Endothelial cell of umbilical vein (primary cell): ENCODE data around the gene SLCO4C1. TPM values are rescaled to one million over a fixed set of nuclear protein-coding genes. Genes with fewer than 3 reads are reported as not detected.

Experiments used
- BruUV-seq: library from RNA; stranded (reverse); fragments of 400-500 nt; replicated peaks from 2 replicates; lab custom pipeline; 2021; lab: Mats Ljungman, UMichigan
- CTCF ChIA-PET: fragments of 300-600, 350-600 bp; sonication (Branson Sonifier 250); formaldehyde crosslinking; loops from one replicate; lab custom pipeline; 2021; ENCODE audit warnings: antibody characterized with exemption, inconsistent platforms; lab: Charles Lee
- POLR2A ChIA-PET: fragments of 300-600, 350-600 bp; sonication (Branson Sonifier 250); formaldehyde crosslinking; loops from one replicate; lab custom pipeline; 2021; ENCODE audit warnings: antibody characterized with exemption, inconsistent platforms; lab: Charles Lee
- DNase-seq: peaks from one replicate; pipeline ENCODE4 v3.0.0-alpha.2; 2011; ENCODE audit warnings: low read depth, low spot score
- FAIRE-seq: peaks from 2 replicates; lab custom pipeline; 2011; peaks lifted over from hg19 to GRCh38; lab: Jason Lieb, UNC
- H2AFZ ChIP-seq: 2 replicates; pipeline ENCODE4 v1.6.0; 2012; ENCODE audit warnings: low read depth, low read length, control low read depth, inconsistent platforms
- H3K27ac ChIP-seq: 2 replicates; pipeline ENCODE4 v1.5.1; 2011; ENCODE audit warnings: low read depth, mild to moderate bottlenecking, control low read depth, low read length, moderate library complexity; ENCODE audit not compliant: insufficient read depth
- H3K27me3 ChIP-seq, 2 experiments: 2 replicates each; pipeline versions ENCODE4 v1.6.0 to v1.6.1; 2011; ENCODE audit warnings: low read length in 2 of 2, mixed read lengths in 1 of 2; ENCODE audit not compliant: control insufficient read depth in 2 of 2, insufficient read depth in 2 of 2
- H3K36me3 ChIP-seq, 2 experiments: 2 replicates in 1 of 2; 3 replicates in 1 of 2; pipeline ENCODE4 v1.5.1; 2011; ENCODE audit warnings: low read length in 2 of 2, mild to moderate bottlenecking in 1 of 2, moderate library complexity in 1 of 2; ENCODE audit not compliant: control insufficient read depth in 2 of 2, insufficient read depth in 2 of 2; ENCODE audit errors: extremely low read depth in 1 of 2
- H3K4me1 ChIP-seq: 3 replicates; pipeline ENCODE4 v1.5.1; 2011; ENCODE audit warnings: mild to moderate bottlenecking, low read length; ENCODE audit not compliant: control insufficient read depth, insufficient read depth; ENCODE audit errors: extremely low read depth
- H3K4me2 ChIP-seq: 2 replicates; pipeline ENCODE4 v1.6.1; 2011; ENCODE audit warnings: low read length, control low read depth, mixed read lengths; ENCODE audit not compliant: insufficient read depth
- H3K4me3 ChIP-seq, 3 experiments: fragments of 200-600 bp in 1 of 3; sonication (generic), shearing (Covaris generic) in 1 of 3; replicated peaks in 1 of 3; 2 replicates each; pipeline ENCODE4 v1.5.1; 2011 to 2016; ENCODE audit warnings: control low read depth in 3 of 3, low read length in 3 of 3, mild to moderate bottlenecking in 2 of 3, inconsistent platforms in 1 of 3, low read depth in 1 of 3, moderate library complexity in 1 of 3; ENCODE audit not compliant: insufficient read depth in 1 of 3
- H3K79me2 ChIP-seq: 2 replicates; pipeline ENCODE4 v1.6.0; 2012; ENCODE audit warnings: low read length, inconsistent platforms; ENCODE audit not compliant: control insufficient read depth, insufficient read depth
- H3K9ac ChIP-seq: replicated peaks from 2 replicates; pipeline ENCODE3; 2011; ENCODE audit warnings: low read length, control low read depth; ENCODE audit not compliant: insufficient read depth; ENCODE audit errors: extremely low read depth
- H3K9me1 ChIP-seq: replicated peaks from 3 replicates; pipeline ENCODE4 v1.6.0; 2011; ENCODE audit warnings: mild to moderate bottlenecking, low read length; ENCODE audit not compliant: control insufficient read depth, insufficient read depth; ENCODE audit errors: extremely low read depth
- H3K9me3 ChIP-seq: replicated peaks from 2 replicates; pipeline ENCODE4 v1.5.1; 2012; ENCODE audit warnings: low read length, inconsistent platforms; ENCODE audit not compliant: control insufficient read depth, insufficient read depth
- H4K20me1 ChIP-seq: replicated peaks from 2 replicates; pipeline ENCODE3; 2011; ENCODE audit warnings: mild to moderate bottlenecking, low read length; ENCODE audit not compliant: control insufficient read depth, insufficient read depth; ENCODE audit errors: extremely low read depth
- EZH2 ChIP-seq: IDR thresholded peaks from 2 replicates; pipeline ENCODE4 v1.6.1; 2012; ENCODE audit warnings: borderline replicate concordance, low read depth, mild to moderate bottlenecking, moderate library complexity, low read length, inconsistent platforms; ENCODE audit not compliant: severe bottlenecking
- FOS ChIP-seq: IDR thresholded peaks from 2 replicates; pipeline ENCODE4 v1.6.1; 2011; ENCODE audit warnings: mild to moderate bottlenecking, low read length, moderate library complexity, borderline replicate concordance; ENCODE audit not compliant: insufficient read depth
- GATA2 ChIP-seq: IDR thresholded peaks from 2 replicates; pipeline ENCODE4 v1.7.0; 2011; ENCODE audit warnings: low read depth, mild to moderate bottlenecking, moderate library complexity, mixed read lengths, low read length; ENCODE audit not compliant: insufficient read length, insufficient read depth
- JUN ChIP-seq: IDR thresholded peaks from 2 replicates; pipeline ENCODE4 v1.6.1; 2011; ENCODE audit warnings: borderline replicate concordance, low read depth; ENCODE audit not compliant: insufficient read length, insufficient read depth
- MYC ChIP-seq: IDR thresholded peaks from one replicate; pipeline ENCODE4 v1.6.1; 2011; ENCODE audit warnings: mild to moderate bottlenecking, low read depth, low read length
- POLR2A ChIP-seq: IDR thresholded peaks from 2 replicates; pipeline ENCODE4 v1.6.1; 2012; ENCODE audit warnings: low read depth, mild to moderate bottlenecking, control low read depth, low read length
- POLR2AphosphoS5 ChIP-seq: IDR thresholded peaks from 2 replicates; pipeline ENCODE4 v1.6.1; 2012; ENCODE audit warnings: low read depth, mild to moderate bottlenecking, control low read depth, low read length, moderate library complexity; ENCODE audit not compliant: insufficient read depth
- dilution Hi-C: fragments of 300-500 bp; cut with MboI; formaldehyde crosslinking; loops from one replicate; pipeline ENCODE4 v1.15.0; 2019; ENCODE audit warnings: low sequenced_read_pairs; ENCODE audit not compliant: extremely low pct_ligation_motif_present
- intact Hi-C: fragments of 100-400 bp; cut with micrococcal nuclease; formaldehyde crosslinking; loops from one replicate; pipeline ENCODE4 v1.10.0; 2022
- polyA plus RNA-seq, 4 experiments: library from polyadenylated mRNA; depleted of rRNA in 3 of 4; stranded (reverse) in 3 of 4; unstranded in 1 of 4; fragments of >200 nt; gene quantifications; 2 replicates each; pipeline versions ENCODE4 v1.2.1 to v1.2.3, GENCODE V29; 2011 to 2012; ENCODE audit warnings: missing spikeins in 1 of 4
- total RNA-seq: library from RNA; stranded (reverse); gene quantifications from 2 replicates; pipeline ENCODE4 v1.2.3, GENCODE V29; 2021
- TF ChIP-seq, protein P1 (sequence below), 2 donors: IDR thresholded peaks; 1 replicate in 1 of 2; 2 replicates in 1 of 2; pipeline ENCODE4 v1.5.1; 2011; ENCODE audit warnings: low read length in 2 of 2, mild to moderate bottlenecking in 2 of 2, moderate library complexity in 2 of 2, control low read depth in 1 of 2, inconsistent platforms in 1 of 2, low read depth in 1 of 2; ENCODE audit not compliant: insufficient read depth in 1 of 2; ENCODE audit errors: extremely low read depth in 1 of 2
- TF ChIP-seq, protein P2 (sequence below): IDR thresholded peaks from 2 replicates; pipeline ENCODE4 v1.6.1; 2011; ENCODE audit not compliant: insufficient read depth, insufficient read length

The SLCO4C1 gene
- total and polyA plus RNA-seq, 2 donors (not counting 3 experiments of a cell fraction or from before 2014, with no cell fraction given) = 0.03 TPM; not detected in 1

DNA sequence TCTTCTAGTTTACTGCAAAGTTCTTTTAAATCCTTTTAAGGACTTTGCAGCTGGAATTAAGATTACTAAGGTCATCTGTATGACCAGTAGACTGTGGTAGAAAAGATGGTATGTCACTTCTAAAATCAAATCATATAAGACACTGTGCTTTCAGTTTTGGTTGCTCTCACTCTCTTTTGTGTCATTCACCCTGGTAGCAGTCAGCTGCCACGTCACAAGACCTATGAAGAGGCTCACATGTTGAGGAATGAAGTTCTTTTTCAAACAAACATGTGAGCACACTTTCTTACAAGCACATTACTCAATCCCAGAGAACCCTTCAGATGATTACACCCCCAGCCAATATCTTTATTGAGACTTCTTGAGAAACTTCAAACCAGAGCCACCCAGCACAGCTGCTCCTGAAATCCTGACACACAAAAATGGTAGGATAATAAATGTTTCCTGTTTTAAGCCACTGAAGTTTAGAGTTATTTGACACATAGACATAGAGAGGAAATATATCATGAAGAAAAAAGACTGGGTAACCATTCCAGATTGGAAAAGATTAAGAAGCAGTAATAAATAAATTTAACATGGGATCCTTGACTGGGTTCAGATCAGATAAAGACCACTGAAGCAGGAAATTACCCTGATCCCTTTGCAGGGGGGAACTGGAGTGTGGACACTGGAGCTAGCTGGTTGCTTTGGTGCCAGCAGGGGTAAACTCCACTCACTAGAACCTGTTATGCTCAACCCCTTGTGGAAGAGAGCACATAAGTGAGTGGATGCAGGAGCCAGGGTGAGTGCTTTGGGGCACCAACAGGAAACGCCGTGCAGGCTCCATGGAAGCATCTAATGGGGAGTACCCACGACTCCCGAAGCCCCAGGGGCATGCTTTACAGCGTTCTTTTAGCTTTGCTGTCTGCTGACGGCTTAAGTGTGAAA is 64.1 kb downstream of the SLCO4C1 start:
- no peaks in the 10 kb centered on the region for H3K36me3 ChIP-seq
- H4K20me1 ChIP-seq = no peaks in the 10 kb centered on the region
- no peaks in the 10 kb centered on the region for H3K27me3 ChIP-seq
- H3K27ac ChIP-seq = no peak overlapping the region
- no peak overlapping the region for H2AFZ ChIP-seq
- no TSS peak for BruUV-seq
- no peaks in the 10 kb centered on the region for H3K9me1 ChIP-seq
- no peaks in the 10 kb centered on the region for H3K4me1 ChIP-seq
- H3K9ac ChIP-seq = no peak overlapping the region
- TF ChIP-seq POLR2A = no peak
- TF ChIP-seq MYC = no peak
- no peak for TF ChIP-seq POLR2AphosphoS5
- TF ChIP-seq GATA2 = no peak
- TF ChIP-seq, protein P1, sequence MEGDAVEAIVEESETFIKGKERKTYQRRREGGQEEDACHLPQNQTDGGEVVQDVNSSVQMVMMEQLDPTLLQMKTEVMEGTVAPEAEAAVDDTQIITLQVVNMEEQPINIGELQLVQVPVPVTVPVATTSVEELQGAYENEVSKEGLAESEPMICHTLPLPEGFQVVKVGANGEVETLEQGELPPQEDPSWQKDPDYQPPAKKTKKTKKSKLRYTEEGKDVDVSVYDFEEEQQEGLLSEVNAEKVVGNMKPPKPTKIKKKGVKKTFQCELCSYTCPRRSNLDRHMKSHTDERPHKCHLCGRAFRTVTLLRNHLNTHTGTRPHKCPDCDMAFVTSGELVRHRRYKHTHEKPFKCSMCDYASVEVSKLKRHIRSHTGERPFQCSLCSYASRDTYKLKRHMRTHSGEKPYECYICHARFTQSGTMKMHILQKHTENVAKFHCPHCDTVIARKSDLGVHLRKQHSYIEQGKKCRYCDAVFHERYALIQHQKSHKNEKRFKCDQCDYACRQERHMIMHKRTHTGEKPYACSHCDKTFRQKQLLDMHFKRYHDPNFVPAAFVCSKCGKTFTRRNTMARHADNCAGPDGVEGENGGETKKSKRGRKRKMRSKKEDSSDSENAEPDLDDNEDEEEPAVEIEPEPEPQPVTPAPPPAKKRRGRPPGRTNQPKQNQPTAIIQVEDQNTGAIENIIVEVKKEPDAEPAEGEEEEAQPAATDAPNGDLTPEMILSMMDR (IDR thresholded peaks at IDR 0.05; ENCODE audit: extremely low read depth in 1 of 2, insufficient read depth in 1 of 2, low read depth in 1 of 2, low read length in 2 of 2) = no peak
- TF ChIP-seq, protein P2, sequence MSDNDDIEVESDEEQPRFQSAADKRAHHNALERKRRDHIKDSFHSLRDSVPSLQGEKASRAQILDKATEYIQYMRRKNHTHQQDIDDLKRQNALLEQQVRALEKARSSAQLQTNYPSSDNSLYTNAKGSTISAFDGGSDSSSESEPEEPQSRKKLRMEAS = no peak
- no peak for TF ChIP-seq FOS
- no peak for TF ChIP-seq EZH2
- TF ChIP-seq JUN = no peak
- no peaks in the 10 kb centered on the region for H3K9me3 ChIP-seq
- FAIRE-seq = no peak
- no peak overlapping the region for H3K4me3 ChIP-seq
- DNase-seq = no peak
- no peaks in the 10 kb centered on the region for H3K79me2 ChIP-seq
- H3K4me2 ChIP-seq = no peak overlapping the region
- ChIA-PET POLR2A (no interaction called here), CTCF (interaction anchor here (1.8 kb wide), 1 partner anchor 20 kb away, joined by 8 read pairs; no protein-coding TSS in a partner anchor)
- dilution Hi-C loops (no loop called here), intact Hi-C loops (no loop called here)
